Mammary epithelial cell (primary cell): Measurements from ENCODE around the gene ATG5.

Experiments
- CTCF ChIP-seq, 2 donors: IDR thresholded peaks in 1 of 2; conservative IDR thresholded peaks in 1 of 2; 2 replicates each; pipeline ENCODE4 v1.5.1; 2011 to 2012; ENCODE audit warnings: inconsistent platforms in 2 of 2, low read length in 2 of 2, mild to moderate bottlenecking in 2 of 2, control low read depth in 1 of 2, low read depth in 1 of 2; ENCODE audit not compliant: insufficient read depth in 1 of 2; ENCODE audit errors: extremely low read depth in 1 of 2
- EZH2 ChIP-seq: IDR thresholded peaks from 2 replicates; pipeline ENCODE4 v1.6.1; 2012; ENCODE audit warnings: low read length, inconsistent platforms, borderline replicate concordance

- TF ChIP-seq CTCF (conservative IDR thresholded peaks at IDR 0.05 in 1 of 2, IDR thresholded peaks at IDR 0.05 in 1 of 2; ENCODE audit: extremely low read depth in 1 of 2, insufficient read depth in 1 of 2, low read depth in 1 of 2, low read length in 2 of 2) (no peak), EZH2 (no peak)
Measured at GRCh38 chr6:106170030-106170791, 155.3 kb downstream of the ATG5 start.
